OCI-LY7 (cell line): ENCODE measurements around the gene GAPDHS. TPM values are rescaled to one million over a fixed set of nuclear protein-coding genes. Genes with fewer than 3 reads are reported as not detected.
A peak's percentile ranks its signal among the peaks of the same experiment; 100 is the strongest.

Experiments
- BruUV-seq: library from RNA; stranded (reverse); fragments of 400-500 nt; replicated peaks from 2 replicates; lab custom pipeline; 2021; lab: Mats Ljungman, UMichigan
- CTCF ChIA-PET: fragments of 300-600 bp; sonication (Branson Sonifier 250); formaldehyde crosslinking; loops from one replicate; lab custom pipeline; 2022; ENCODE audit warnings: antibody characterized with exemption; ENCODE audit not compliant: unreplicated experiment; lab: Charles Lee
- POLR2A ChIA-PET: fragments of 300-600 bp; sonication (Branson Sonifier 250); formaldehyde crosslinking; loops from one replicate; lab custom pipeline; 2022; ENCODE audit warnings: antibody characterized with exemption; lab: Charles Lee
- DNase-seq: peaks from one replicate; pipeline ENCODE4 v3.0.0-alpha.2; 2015; ENCODE audit warnings: low spot score
- H2AFZ ChIP-seq: fragments of 200-600 bp; sonication (generic), shearing (Covaris generic); 2 replicates; pipeline ENCODE4 v1.6.1; 2014; ENCODE audit warnings: mild to moderate bottlenecking, antibody characterized with exemption, low read length, moderate library complexity
- H3K27ac ChIP-seq: fragments of 200-600 bp; sonication (generic); 2 replicates; pipeline ENCODE4 v1.5.1; 2014; ENCODE audit warnings: mixed run types, low read depth, mild to moderate bottlenecking, moderate library complexity, low read length, inconsistent platforms; ENCODE audit not compliant: poor library complexity, severe bottlenecking
- H3K36me3 ChIP-seq: fragments of 200-600 bp; sonication (generic); 2 replicates; pipeline ENCODE4 v1.6.1; 2014; ENCODE audit warnings: mild to moderate bottlenecking, antibody characterized with exemption, low read length, moderate library complexity, mixed read lengths; ENCODE audit not compliant: insufficient read depth
- H3K4me1 ChIP-seq: fragments of 200-600 bp; sonication (generic); 2 replicates; pipeline ENCODE4 v1.5.1; 2014; ENCODE audit warnings: mild to moderate bottlenecking, low read length; ENCODE audit not compliant: insufficient read depth, poor library complexity, severe bottlenecking
- H3K4me2 ChIP-seq: fragments of 200-600 bp; sonication (generic); 2 replicates; pipeline ENCODE4 v1.6.1; 2014; ENCODE audit warnings: mild to moderate bottlenecking, low read length
- H3K4me3 ChIP-seq: fragments of 200-600 bp; sonication (generic); 2 replicates; pipeline ENCODE4 v1.5.1; 2014; ENCODE audit warnings: mild to moderate bottlenecking, low read depth, low read length; ENCODE audit not compliant: poor library complexity, severe bottlenecking
- H3K79me2 ChIP-seq: fragments of 200-600 bp; sonication (generic); 2 replicates; pipeline ENCODE4 v1.6.1; 2016; ENCODE audit warnings: low read depth, mild to moderate bottlenecking, low read length, moderate library complexity, mixed read lengths; ENCODE audit not compliant: insufficient read depth
- H3K9me2 ChIP-seq: fragments of 200-600 bp; sonication (generic); 2 replicates; pipeline ENCODE4 v1.6.1; 2016; ENCODE audit warnings: mild to moderate bottlenecking, low read length, mixed read lengths; ENCODE audit not compliant: insufficient read depth
- H3K9me3 ChIP-seq: fragments of 200-600 bp; sonication (generic); 2 replicates; pipeline ENCODE4 v1.6.1; 2014; ENCODE audit warnings: mild to moderate bottlenecking, mixed run types, low read length, mixed read lengths
- H4K20me1 ChIP-seq: fragments of 200-600 bp; sonication (generic); 2 replicates; pipeline ENCODE4 v1.6.1; 2014; ENCODE audit warnings: mild to moderate bottlenecking, antibody characterized with exemption, low read length, moderate library complexity, mixed read lengths; ENCODE audit not compliant: insufficient read depth
- CTCF ChIP-seq: fragments of 200-600 bp; sonication (generic); conservative IDR thresholded peaks from 2 replicates; pipeline ENCODE4 v1.5.1; 2014; ENCODE audit warnings: mild to moderate bottlenecking, antibody characterized with exemption, low read length, moderate library complexity, mixed read lengths
- EZH2phosphoT487 ChIP-seq: fragments of 200-600 bp; sonication (generic); IDR thresholded peaks from 2 replicates; pipeline ENCODE4 v1.6.1; 2018; ENCODE audit warnings: low read depth, borderline replicate concordance, mild to moderate bottlenecking, mixed run types, antibody characterized with exemption, low read length, moderate library complexity, mixed read lengths
- intact Hi-C: fragments of 100-400 bp; cut with micrococcal nuclease; formaldehyde crosslinking; loops from one replicate; pipeline ENCODE4 v1.10.0; 2022; ENCODE audit not compliant: unreplicated experiment
- total RNA-seq, 2 experiments: library from RNA; depleted of rRNA in 1 of 2; stranded (reverse); fragments of >200 nt in 1 of 2; shearing (Covaris generic) in 1 of 2; gene quantifications; 2 replicates each; pipeline ENCODE4 v1.2.3, GENCODE V29; 2014 to 2022

Gene GAPDHS
- total RNA-seq, 2 experiments from 2014 or later, result not detected

GRCh38 chr19:35553385-35554000, 20.2 kb downstream of the GAPDHS start:
- ChIA-PET CTCF (no interaction called here), POLR2A (no interaction called here)
- Histone ChIP-seq H3K27ac (no peak overlapping the region), H3K4me1 (peaks cover 7% of the 10 kb centered on the region), H3K9me2 (no peaks in the 10 kb centered on the region), H2AFZ (no peak overlapping the region), H3K4me2 (no peak overlapping the region), H3K9me3 (no peaks in the 10 kb centered on the region), H3K36me3 (no peaks in the 10 kb centered on the region), H4K20me1 (no peaks in the 10 kb centered on the region), H3K4me3 (no peak overlapping the region), H3K79me2 (no peaks in the 10 kb centered on the region)
- TF ChIP-seq CTCF (no peak), EZH2phosphoT487 (no peak)
- no TSS peak for BruUV-seq
- intact Hi-C loops, result no loop called here
- DNase-seq, result no peak

GRCh38 chr19:35554076-35554475, 20.8 kb downstream of the GAPDHS start:
- intact Hi-C loops, result no loop called here
- TF ChIP-seq EZH2phosphoT487 (no peak), CTCF (no peak)
- ChIA-PET POLR2A (no interaction called here), CTCF (no interaction called here)
- H3K4me1 ChIP-seq, result peaks cover 13% of the 10 kb centered on the region
- no peaks in the 10 kb centered on the region for H3K9me2 ChIP-seq
- no peaks in the 10 kb centered on the region for H3K79me2 ChIP-seq
- H3K9me3 ChIP-seq, result no peaks in the 10 kb centered on the region
- H2AFZ ChIP-seq, result no peak overlapping the region
- no peaks in the 10 kb centered on the region for H3K36me3 ChIP-seq
- H4K20me1 ChIP-seq, result no peaks in the 10 kb centered on the region
- H3K27ac ChIP-seq, result no peak overlapping the region
- no peak overlapping the region for H3K4me2 ChIP-seq
- no peak overlapping the region for H3K4me3 ChIP-seq
- no peak for DNase-seq
- no TSS peak for BruUV-seq

GRCh38 chr19:35555301-35556005, 22.2 kb downstream of the GAPDHS start:
- ChIA-PET CTCF (no interaction called here), POLR2A (no interaction called here)
- no peak overlapping the region for H3K4me3 ChIP-seq
- no peaks in the 10 kb centered on the region for H3K9me2 ChIP-seq
- intact Hi-C loops, result loop anchor here (5.0 kb wide), 1 partner anchor 72 kb away; the partner anchor contains the start of gene RBM42
- H3K9me3 ChIP-seq, result no peaks in the 10 kb centered on the region
- H3K4me2 ChIP-seq, result no peak overlapping the region
- no peak overlapping the region for H2AFZ ChIP-seq
- H4K20me1 ChIP-seq, result no peaks in the 10 kb centered on the region
- no peak for TF ChIP-seq EZH2phosphoT487
- peak; percentile 66 for TF ChIP-seq CTCF
- no TSS peak for BruUV-seq
- H3K27ac ChIP-seq, result no peak overlapping the region
- DNase-seq, result peak; percentile 51
- no peaks in the 10 kb centered on the region for H3K79me2 ChIP-seq
- H3K36me3 ChIP-seq, result no peaks in the 10 kb centered on the region
- H3K4me1 ChIP-seq, result peaks cover 18% of the 10 kb centered on the region
